Kidney epithelial cell (primary cell): Measurements from ENCODE around the gene LYST. TPM values are rescaled to one million over a fixed set of nuclear protein-coding genes. Genes with fewer than 3 reads are reported as not detected.
"Not testable (repeated sequence)": the region's sequence is repeated elsewhere in the genome, so short reads cannot be mapped to it uniquely, and the experiment has no call there.

Experiments
- DNase-seq: peaks from one replicate; pipeline ENCODE4 v3.0.0-alpha.2; 2010; ENCODE audit warnings: low read depth
- H3K27me3 ChIP-seq: 2 replicates; pipeline ENCODE4 v1.6.0; 2011; ENCODE audit warnings: low read length; ENCODE audit not compliant: control insufficient read depth, insufficient read depth
- H3K36me3 ChIP-seq: 2 replicates; pipeline ENCODE4 v1.5.1; 2011; ENCODE audit warnings: low read length; ENCODE audit not compliant: control insufficient read depth, insufficient read depth
- H3K4me3 ChIP-seq: 2 replicates; pipeline ENCODE4 v1.5.1; 2011; ENCODE audit warnings: low read depth, mild to moderate bottlenecking, control low read depth, low read length
- total RNA-seq: library from RNA; depleted of rRNA; stranded (reverse); fragments of >200 nt; gene quantifications from 2 replicates; pipeline ENCODE4 v1.2.3, GENCODE V29; 2015
- TF ChIP-seq, protein P1 (sequence below): IDR thresholded peaks from 2 replicates; pipeline ENCODE4 v1.5.1; 2011; ENCODE audit warnings: mild to moderate bottlenecking, moderate library complexity, low read length, control low read depth, inconsistent platforms; ENCODE audit not compliant: insufficient read depth, poor library complexity, severe bottlenecking

The LYST gene
- total RNA-seq, 1 donor from 2014 or later = 12.7 TPM

DNA sequence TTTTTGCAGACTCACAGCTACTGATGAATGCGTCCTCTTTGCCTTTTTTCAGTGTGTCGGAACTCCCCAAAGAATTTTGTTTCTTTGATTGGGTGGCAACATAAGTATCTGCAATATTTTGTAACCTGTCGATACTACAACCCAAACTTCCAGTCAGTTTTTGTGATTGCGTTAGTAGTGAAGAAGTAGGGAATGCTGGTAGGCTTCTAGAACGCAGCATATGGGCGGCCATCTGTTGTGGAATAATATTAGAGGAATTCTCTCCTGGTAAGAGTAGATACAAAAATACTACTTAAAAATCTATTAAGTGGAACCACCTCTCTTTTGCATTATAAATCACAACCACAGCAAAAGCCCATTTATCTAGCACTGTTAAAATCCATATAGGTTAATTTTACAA lies 107.4 kb downstream of the LYST start:
- H3K4me3 ChIP-seq = no peak overlapping the region
- TF ChIP-seq, protein P1, sequence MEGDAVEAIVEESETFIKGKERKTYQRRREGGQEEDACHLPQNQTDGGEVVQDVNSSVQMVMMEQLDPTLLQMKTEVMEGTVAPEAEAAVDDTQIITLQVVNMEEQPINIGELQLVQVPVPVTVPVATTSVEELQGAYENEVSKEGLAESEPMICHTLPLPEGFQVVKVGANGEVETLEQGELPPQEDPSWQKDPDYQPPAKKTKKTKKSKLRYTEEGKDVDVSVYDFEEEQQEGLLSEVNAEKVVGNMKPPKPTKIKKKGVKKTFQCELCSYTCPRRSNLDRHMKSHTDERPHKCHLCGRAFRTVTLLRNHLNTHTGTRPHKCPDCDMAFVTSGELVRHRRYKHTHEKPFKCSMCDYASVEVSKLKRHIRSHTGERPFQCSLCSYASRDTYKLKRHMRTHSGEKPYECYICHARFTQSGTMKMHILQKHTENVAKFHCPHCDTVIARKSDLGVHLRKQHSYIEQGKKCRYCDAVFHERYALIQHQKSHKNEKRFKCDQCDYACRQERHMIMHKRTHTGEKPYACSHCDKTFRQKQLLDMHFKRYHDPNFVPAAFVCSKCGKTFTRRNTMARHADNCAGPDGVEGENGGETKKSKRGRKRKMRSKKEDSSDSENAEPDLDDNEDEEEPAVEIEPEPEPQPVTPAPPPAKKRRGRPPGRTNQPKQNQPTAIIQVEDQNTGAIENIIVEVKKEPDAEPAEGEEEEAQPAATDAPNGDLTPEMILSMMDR = no peak
- H3K27me3 ChIP-seq = no peaks in the 10 kb centered on the region
- no peak for DNase-seq
- H3K36me3 ChIP-seq = no peaks in the 10 kb centered on the region

DNA sequence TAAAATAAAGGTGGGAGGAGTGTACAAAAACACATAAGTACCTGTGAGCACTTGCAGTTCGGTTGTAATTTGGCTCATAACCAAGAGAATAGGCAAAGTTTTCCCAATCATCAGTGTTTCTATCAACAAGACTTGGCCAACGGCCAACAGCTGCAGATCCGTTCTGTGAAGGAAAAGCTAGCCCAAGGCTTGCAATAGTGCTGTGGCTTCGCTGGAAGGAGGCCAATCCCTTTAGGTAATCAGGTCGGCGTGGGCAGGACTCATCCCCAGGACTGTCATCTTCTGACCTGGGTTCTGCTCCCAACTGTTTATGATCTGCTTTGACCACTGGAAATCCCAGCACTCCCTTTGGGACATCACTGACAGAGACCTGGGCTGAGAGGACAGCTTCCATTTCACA lies 107.8 kb downstream of the LYST start:
- Histone ChIP-seq H3K36me3 (no peaks in the 10 kb centered on the region), H3K4me3 (no peak overlapping the region), H3K27me3 (no peaks in the 10 kb centered on the region)
- TF ChIP-seq, protein P1 = no peak
- no peak for DNase-seq

DNA sequence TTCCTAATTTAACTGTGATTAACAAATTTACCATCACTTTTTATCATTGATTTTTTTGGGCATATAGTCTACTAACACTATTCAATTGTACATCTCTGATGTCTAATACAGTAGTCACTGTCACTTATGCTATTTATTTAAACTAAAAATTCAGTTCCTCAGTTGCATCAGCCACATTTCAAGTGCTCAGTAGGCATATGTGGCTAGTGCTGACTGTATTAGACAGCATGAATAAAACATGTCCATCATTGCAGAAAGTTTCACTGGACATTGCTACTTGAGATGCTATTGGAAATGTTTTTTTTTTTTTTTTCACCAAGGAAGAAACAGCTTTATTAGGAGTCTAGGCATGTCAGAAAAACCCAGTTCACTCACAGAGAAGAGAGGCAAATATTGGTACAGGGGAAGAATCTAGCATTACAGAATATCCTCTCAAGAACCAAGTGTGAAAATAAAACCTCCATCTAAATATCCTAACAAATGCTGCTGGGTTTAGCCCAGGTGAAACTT lies 109.1 kb downstream of the LYST start:
- H3K27me3 ChIP-seq = no peaks in the 10 kb centered on the region
- TF ChIP-seq, protein P1 = no peak
- no peaks in the 10 kb centered on the region for H3K36me3 ChIP-seq
- H3K4me3 ChIP-seq = no peak overlapping the region
- DNase-seq = no peak

DNA sequence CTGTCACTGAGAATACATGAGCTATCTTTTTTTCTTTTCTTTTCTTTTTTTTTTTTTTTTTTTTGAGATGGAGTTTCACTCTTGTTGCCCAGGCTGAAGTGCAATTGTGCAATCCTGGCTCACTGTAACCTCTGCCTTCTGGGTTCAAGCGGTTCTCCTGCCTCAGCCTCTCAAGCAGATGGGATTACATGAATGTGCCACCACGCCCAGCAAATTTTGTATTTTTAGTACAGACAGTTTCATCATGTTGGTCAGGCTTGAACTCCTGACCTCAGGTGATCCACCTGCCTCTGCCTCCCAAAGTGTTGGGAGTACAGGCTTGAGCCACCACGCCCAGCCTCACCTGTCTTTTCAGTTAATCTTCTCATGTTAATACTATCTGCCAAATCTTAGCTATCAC lies 112.5 kb downstream of the LYST start:
- H3K4me3 ChIP-seq, DNase-seq, H3K36me3 ChIP-seq, H3K27me3 ChIP-seq: not testable (repeated sequence)

DNA sequence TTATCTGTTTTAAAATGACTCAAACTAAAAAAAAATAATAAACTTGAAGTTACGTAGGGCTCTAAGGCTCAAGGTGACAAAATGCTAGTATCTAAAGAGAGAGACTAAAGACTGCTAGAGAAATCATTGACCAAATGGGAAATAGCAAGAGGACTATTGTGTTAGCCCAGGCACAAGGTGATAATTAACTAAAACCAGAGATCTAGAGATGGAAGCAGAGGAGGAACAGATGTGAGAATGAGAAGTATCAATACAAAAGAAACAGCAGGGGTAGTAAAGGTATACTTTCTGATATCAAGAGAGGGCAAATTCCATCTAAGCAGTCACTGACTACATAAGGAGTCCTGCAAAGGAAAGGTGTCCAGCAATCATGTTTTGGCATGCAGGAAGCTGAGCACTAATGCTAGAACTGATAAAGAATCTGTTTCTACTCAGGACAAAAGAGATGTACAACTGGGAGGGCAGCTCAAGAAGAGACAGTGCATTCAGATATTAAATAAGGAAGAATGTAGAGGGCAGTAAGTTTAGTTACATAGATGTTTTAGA lies 116.9 kb downstream of the LYST start:
- no peak for DNase-seq
- TF ChIP-seq, protein P1 = no peak
- H3K4me3 ChIP-seq = no peak overlapping the region
- peaks cover 2% of the 10 kb centered on the region for H3K36me3 ChIP-seq
- H3K27me3 ChIP-seq = no peaks in the 10 kb centered on the region

DNA sequence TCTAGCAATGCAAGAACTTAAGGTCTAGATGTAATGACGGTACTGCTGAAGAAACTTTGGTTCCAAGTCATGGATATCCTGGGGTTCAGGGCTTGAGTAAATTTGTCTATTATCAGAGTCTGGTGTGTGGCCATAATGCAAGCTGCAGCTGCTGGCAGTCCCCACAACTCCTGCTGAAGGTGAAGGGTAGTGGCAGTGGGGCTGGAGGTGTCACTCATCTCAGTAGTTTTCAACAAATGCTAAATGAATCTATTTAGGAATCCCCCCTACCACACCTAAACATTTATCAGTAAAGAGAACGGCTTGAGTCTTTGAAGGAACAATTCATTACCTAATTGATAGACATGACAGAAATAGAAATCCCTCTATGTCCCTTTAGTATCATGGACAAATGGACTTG lies 118.0 kb downstream of the LYST start:
- DNase-seq = no peak
- Histone ChIP-seq H3K27me3 (no peaks in the 10 kb centered on the region), H3K36me3 (peaks cover 2% of the 10 kb centered on the region), H3K4me3 (no peak overlapping the region)
- TF ChIP-seq, protein P1 = no peak
